ENCODE results near the gene G0S2.

The G0S2 gene

DNA sequence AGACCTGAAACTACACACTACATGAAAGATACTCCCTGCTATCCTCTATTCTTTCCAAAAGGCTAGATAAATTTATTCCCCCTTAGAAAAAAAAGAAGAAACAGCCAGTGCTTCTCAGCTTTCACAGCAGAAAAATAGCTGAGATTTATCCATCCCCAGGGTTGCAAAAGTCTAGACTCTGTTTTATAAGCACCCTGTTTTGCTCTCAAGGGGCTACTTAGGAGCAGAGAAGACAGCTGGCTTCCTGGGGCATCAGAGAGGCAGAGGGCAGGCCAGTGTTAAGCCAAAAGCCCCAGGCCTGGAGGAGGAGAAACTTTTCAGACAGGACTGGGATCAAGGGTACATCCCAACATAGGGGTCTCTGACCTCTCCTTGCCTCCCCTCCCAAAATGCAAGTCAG is 26.9 kb upstream of the G0S2 start:
- DNase-seq (ENCODE audit: low read depth in 3 of 3, low spot score in 1 of 3): no peak

GRCh38 chr1:209648931-209649776 is 26.1 kb upstream of the G0S2 start:
- no peak for DNase-seq (ENCODE audit: low read depth in 3 of 3, low spot score in 1 of 3)

GRCh38 chr1:209650454-209650853 is 24.8 kb upstream of the G0S2 start:
- DNase-seq (ENCODE audit: low read depth in 3 of 3, low spot score in 1 of 3): no peak

DNA sequence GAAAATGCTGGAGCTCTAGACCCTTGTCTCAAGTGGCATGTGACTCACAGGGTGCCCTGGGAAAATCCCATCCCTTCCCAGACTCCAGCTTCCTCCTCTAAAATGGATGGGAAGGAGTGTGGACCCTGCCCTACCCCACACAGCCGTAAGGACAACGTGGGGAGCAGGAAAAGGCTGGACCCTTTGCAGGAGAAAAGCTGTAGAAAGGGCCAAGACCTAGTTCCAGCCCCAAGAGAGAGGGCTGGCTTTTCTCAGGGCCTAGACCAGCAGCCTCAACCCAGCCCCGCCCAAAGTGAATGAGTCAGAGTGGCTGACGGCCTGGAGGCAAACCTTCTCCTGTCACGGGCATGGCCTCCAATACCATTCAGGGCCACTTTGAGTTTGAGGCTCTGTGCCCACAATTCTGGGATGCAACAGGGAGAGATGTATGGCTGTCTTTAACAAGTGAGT is 24.0 kb upstream of the G0S2 start:
- peak in 1 of 3 donors; percentile 27 for DNase-seq (ENCODE audit: low read depth in 3 of 3, low spot score in 1 of 3)

GRCh38 chr1:209652121-209652735 is 23.0 kb upstream of the G0S2 start, which contains the start of gene LAMB3:
Gene LAMB3 (minus strand): TSS chr1:209652425. CDS start chr1:209650944, 1,481 bp downstream.
- no peak for DNase-seq (ENCODE audit: low read depth in 3 of 3, low spot score in 1 of 3)

DNA sequence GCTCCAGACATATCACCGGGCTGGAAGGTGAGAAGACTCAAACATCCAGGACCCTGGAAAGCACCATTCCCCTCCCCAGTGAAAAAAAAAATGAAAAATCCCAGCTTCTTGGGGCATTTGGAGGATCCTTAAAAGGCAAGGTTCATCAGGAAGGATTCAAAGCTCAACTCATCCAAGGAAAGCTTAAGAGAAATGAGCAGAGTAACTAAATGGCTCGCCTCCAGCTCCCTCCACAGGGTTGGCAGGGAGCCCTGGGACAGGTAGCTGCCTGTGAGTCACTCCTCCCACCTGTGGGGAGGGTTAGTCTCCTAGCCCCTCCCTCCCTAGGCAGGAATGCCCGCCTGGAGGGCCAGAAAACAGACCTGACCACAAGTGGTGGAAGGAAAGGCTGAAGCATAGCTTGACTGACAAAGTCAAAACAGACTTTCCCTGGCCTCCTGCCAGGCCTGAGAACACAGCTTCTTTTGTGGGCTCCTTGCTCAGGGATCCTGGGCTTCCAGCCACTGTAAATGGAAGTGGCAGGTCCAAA is 22.3 kb upstream of the G0S2 start:
- peak in 1 of 3 donors; percentile 12 for DNase-seq (ENCODE audit: low read depth in 3 of 3, low spot score in 1 of 3)

GRCh38 chr1:209653915-209654351 is 21.3 kb upstream of the G0S2 start:
- no peak for DNase-seq (ENCODE audit: low read depth in 3 of 3, low spot score in 1 of 3)

- DNase-seq (ENCODE audit: low read depth in 3 of 3, low spot score in 1 of 3): no peak
Observed at GRCh38 chr1:209655411-209656231, 19.6 kb upstream of the G0S2 start.

- DNase-seq (ENCODE audit: low read depth in 3 of 3, low spot score in 1 of 3): no peak
Observed at GRCh38 chr1:209657140-209657879, 17.9 kb upstream of the G0S2 start.

GRCh38 chr1:209657918-209658317 is 17.3 kb upstream of the G0S2 start:
- DNase-seq (ENCODE audit: low read depth in 3 of 3, low spot score in 1 of 3): no peak

GRCh38 chr1:209659909-209660308 is 15.3 kb upstream of the G0S2 start:
- DNase-seq (ENCODE audit: low read depth in 3 of 3, low spot score in 1 of 3): no peak

DNA sequence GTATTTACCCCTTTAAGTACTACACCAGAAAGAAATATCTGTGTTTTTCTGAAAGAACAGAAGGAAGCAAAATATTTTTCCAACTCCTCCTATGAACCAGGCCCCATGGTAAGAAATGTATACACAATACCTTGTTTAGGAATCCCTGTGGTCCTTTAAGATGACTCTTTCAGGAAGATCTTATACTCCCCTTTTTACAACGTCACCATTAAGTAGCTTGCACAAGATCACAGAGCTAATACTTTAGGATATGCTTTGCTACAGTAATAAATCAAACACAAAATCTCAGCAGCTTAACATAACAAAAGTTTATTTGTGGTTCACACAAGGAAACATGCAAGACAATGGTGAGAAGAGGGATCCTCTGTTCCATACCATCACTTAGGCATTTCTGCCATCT is 14.1 kb upstream of the G0S2 start:
- DNase-seq (ENCODE audit: low read depth in 3 of 3, low spot score in 1 of 3): no peak

GRCh38 chr1:209662879-209663327 is 12.3 kb upstream of the G0S2 start:
- DNase-seq (ENCODE audit: low read depth in 3 of 3, low spot score in 1 of 3): no peak

- DNase-seq (ENCODE audit: low read depth in 3 of 3, low spot score in 1 of 3): no peak
Observed at GRCh38 chr1:209667103-209667502, 8.1 kb upstream of the G0S2 start.

- DNase-seq (ENCODE audit: low read depth in 3 of 3, low spot score in 1 of 3): no peak
Observed at GRCh38 chr1:209667708-209668107, 7.5 kb upstream of the G0S2 start.

GRCh38 chr1:209670441-209671082 is 4.7 kb upstream of the G0S2 start:
- no peak for DNase-seq (ENCODE audit: low read depth in 3 of 3, low spot score in 1 of 3)

DNA sequence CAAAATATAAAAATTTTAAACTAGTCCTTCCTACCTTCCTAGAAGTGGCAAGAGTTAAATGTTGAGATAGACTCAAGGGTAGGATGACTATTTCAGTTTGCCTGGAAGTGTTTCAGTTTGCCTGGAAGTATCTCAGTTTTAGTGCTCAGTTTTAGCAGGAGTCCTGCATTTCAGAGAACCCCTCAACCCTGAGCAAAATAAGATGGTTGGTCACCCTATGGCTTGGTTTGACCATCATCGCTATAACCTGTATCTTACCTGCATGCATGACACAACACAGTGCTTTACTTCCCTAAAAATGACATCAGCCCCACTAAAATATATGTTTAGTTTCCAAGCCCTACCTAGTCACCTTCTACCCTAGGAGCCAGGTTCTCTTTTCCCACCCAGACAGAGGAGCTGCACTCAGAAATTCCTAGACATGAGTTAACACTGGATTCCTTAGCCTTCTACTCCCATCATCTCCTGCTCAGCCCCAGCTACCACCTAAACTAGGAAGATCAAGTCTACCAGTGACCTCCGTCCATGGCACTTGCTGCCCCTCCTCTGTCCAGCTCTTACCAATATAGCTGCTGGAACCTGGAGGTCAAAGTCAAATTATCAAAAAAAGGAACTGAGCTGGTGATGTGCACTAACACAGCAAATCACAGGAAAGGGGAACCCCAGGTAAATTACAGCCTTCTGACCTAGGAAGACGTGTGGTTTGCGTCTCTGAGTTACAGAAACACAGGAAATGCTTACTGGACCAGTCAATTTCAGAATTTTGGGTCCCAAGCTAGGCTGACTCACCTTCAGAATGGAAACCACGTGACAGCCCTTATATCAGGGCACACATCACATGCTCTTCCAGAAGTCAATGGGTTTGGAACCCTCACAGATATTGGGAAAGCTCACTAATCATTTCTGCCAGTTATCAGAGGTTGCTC is 2.2 kb upstream of the G0S2 start:
- DNase-seq (ENCODE audit: low read depth in 3 of 3, low spot score in 1 of 3): no peak

DNA sequence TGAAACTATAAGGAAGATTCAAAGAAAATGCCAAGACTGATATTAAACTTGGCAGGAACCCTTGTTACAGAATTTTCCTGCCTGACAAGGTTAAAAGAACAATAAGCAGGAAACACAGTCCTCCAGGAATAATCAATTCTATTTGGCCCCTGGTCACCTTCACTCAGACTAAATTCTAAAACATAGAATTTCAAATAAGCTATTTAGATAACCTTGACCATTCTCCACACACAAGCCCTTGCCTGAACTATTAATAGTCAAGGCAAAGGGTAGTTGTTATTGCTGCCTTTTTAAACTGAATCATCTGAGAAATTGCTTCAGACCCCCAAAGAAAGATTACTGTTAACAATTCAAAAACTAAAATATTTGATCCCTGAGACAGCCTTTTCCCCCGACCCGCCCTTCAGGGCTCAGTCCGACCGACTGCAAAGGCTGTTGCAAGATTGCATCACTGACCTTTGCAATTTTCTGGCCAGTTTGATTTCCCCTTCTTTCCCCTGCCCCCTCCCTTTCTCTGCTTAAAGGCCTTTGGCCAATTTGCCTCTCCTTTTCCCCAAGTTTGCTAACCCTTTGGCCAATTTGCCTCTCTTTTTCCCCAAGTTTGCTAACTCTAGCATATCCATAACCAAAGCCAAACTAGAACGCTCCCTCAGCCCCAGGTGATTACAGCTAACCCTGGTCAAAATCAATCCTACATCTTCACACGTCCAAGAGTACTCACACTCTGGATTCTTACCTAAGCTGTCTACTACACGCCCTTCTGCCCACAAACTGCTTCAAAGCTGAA is 1.4 kb upstream of the G0S2 start:
- DNase-seq (ENCODE audit: low read depth in 3 of 3, low spot score in 1 of 3): no peak
